ENCODE data around the gene CSNK1D. TPM values are rescaled to one million over a fixed set of nuclear protein-coding genes. Genes with fewer than 3 reads are reported as not detected.

CSNK1D gene
- polyA plus RNA-seq, 1 donor from 2014 or later, result 29.9 TPM

GRCh38 chr17:82266142-82266541 is 7.4 kb downstream of the CSNK1D start:
- Histone ChIP-seq H3K9me3 (ENCODE audit: low read length) (no peaks in the 10 kb centered on the region), H3K36me3 (ENCODE audit: insufficient read depth, low read length) (peaks cover 9% of the 10 kb centered on the region), H2AFZ (ENCODE audit: low read depth, low read length) (no peak overlapping the region), H3K9me2 (ENCODE audit: insufficient read depth, low read length) (no peaks in the 10 kb centered on the region), H3K4me2 (ENCODE audit: low read length) (no peak overlapping the region), H3K4me3 (ENCODE audit: low read length) (no peak overlapping the region), H3K79me2 (replicated peaks; ENCODE audit: insufficient read depth, low read length) (peaks cover 64% of the 10 kb centered on the region), H3K27ac (ENCODE audit: low read length) (no peak overlapping the region), H3K27me3 (ENCODE audit: insufficient read depth, low read depth, low read length) (no peaks in the 10 kb centered on the region), H3K9ac (ENCODE audit: low read length) (no peak overlapping the region), H3F3A (ENCODE audit: insufficient read depth, low read length, poor library complexity, severe bottlenecking) (no peaks in the 10 kb centered on the region), H4K20me1 (ENCODE audit: insufficient read depth) (peaks cover 45% of the 10 kb centered on the region)
- TF ChIP-seq POLR2AphosphoS5 (IDR thresholded peaks at IDR 0.05), result no peak
- no peak for TF ChIP-seq TAF1 (IDR thresholded peaks at IDR 0.05; ENCODE audit: low read depth)
- no peak for TF ChIP-seq SMC3 (conservative IDR thresholded peaks at IDR 0.05; ENCODE audit: poor library complexity)
- TF ChIP-seq EP300 (conservative IDR thresholded peaks at IDR 0.05; ENCODE audit: poor library complexity, severe bottlenecking), result no peak
- TF ChIP-seq REST (IDR thresholded peaks at IDR 0.05; ENCODE audit: borderline replicate concordance), result no peak
- TF ChIP-seq RAD21 (conservative IDR thresholded peaks at IDR 0.05), result no peak
- TF ChIP-seq CTCF (IDR thresholded peaks at IDR 0.05; ENCODE audit: poor library complexity, severe bottlenecking), result no peak
- no peak for TF ChIP-seq MXI1 (conservative IDR thresholded peaks at IDR 0.05; ENCODE audit: poor library complexity, severe bottlenecking)
- TF ChIP-seq EZH2 (IDR thresholded peaks at IDR 0.05; ENCODE audit: borderline replicate concordance, insufficient read depth, low read length, poor library complexity, severe bottlenecking), result no peak

GRCh38 chr17:82263641-82264040 is 9.9 kb downstream of the CSNK1D start:
- H3K36me3 ChIP-seq (ENCODE audit: insufficient read depth, low read length), result peaks cover 9% of the 10 kb centered on the region
- no peaks in the 10 kb centered on the region for H3K9me3 ChIP-seq (ENCODE audit: low read length)
- no peak overlapping the region for H3K27ac ChIP-seq (ENCODE audit: low read length)
- no peak overlapping the region for H3K4me3 ChIP-seq (ENCODE audit: low read length)
- TF ChIP-seq MXI1 (conservative IDR thresholded peaks at IDR 0.05; ENCODE audit: poor library complexity, severe bottlenecking), result no peak
- TF ChIP-seq EZH2 (IDR thresholded peaks at IDR 0.05; ENCODE audit: borderline replicate concordance, insufficient read depth, low read length, poor library complexity, severe bottlenecking), result no peak
- no peak for TF ChIP-seq EP300 (conservative IDR thresholded peaks at IDR 0.05; ENCODE audit: poor library complexity, severe bottlenecking)
- no peak for TF ChIP-seq SMC3 (conservative IDR thresholded peaks at IDR 0.05; ENCODE audit: poor library complexity)
- no peak overlapping the region for H2AFZ ChIP-seq (ENCODE audit: low read depth, low read length)
- no peaks in the 10 kb centered on the region for H3K27me3 ChIP-seq (ENCODE audit: insufficient read depth, low read depth, low read length)
- no peak overlapping the region for H3K4me2 ChIP-seq (ENCODE audit: low read length)
- no peaks in the 10 kb centered on the region for H3F3A ChIP-seq (ENCODE audit: insufficient read depth, low read length, poor library complexity, severe bottlenecking)
- peaks cover 47% of the 10 kb centered on the region for H3K79me2 ChIP-seq (replicated peaks; ENCODE audit: insufficient read depth, low read length)
- no peaks in the 10 kb centered on the region for H3K9me2 ChIP-seq (ENCODE audit: insufficient read depth, low read length)
- H4K20me1 ChIP-seq (ENCODE audit: insufficient read depth), result peaks cover 33% of the 10 kb centered on the region
- no peak overlapping the region for H3K9ac ChIP-seq (ENCODE audit: low read length)

All from neural cell (in vitro differentiated cells).